Activated CD8-positive, alpha-beta T cell treated with anti-CD3 and anti-CD28 coated beads for 36 hours (primary cell): ENCODE measurements around the gene CDNF. TPM values are rescaled to one million over a fixed set of nuclear protein-coding genes. Genes with fewer than 3 reads are reported as not detected.
"Not testable (repeated sequence)": the region's sequence is repeated elsewhere in the genome, so short reads cannot be mapped to it uniquely, and the experiment has no call there.

Experiments used
- ATAC-seq: fragments of 200-7000 bp; cut with Tn5 transposase; one replicate; pipeline ENCODE4 v1.10.0; 2021; ENCODE audit warnings: mild to moderate bottlenecking, moderate library complexity
- CTCF ChIA-PET: fragments of 350-600 bp; sonication (Branson Sonifier 250); formaldehyde crosslinking; loops from one replicate; lab custom pipeline; 2021; ENCODE audit warnings: antibody characterized with exemption; lab: Charles Lee
- POLR2A ChIA-PET: fragments of 350-600 bp; sonication (Branson Sonifier 250); formaldehyde crosslinking; loops from one replicate; lab custom pipeline; 2021; ENCODE audit warnings: antibody characterized with exemption; lab: Charles Lee
- DNase-seq: peaks from one replicate; pipeline ENCODE4 v3.0.0-alpha.2; 2020
- H3K27ac Mint-ChIP-seq: one replicate; pipeline ENCODE4 v1.8.0; 2021; ENCODE audit warnings: mild to moderate bottlenecking, mixed read lengths
- H3K27me3 Mint-ChIP-seq: one replicate; pipeline ENCODE4 v1.8.0; 2021; ENCODE audit warnings: mixed read lengths
- H3K36me3 Mint-ChIP-seq: one replicate; pipeline ENCODE4 v1.8.0; 2021; ENCODE audit warnings: low read depth, mixed read lengths
- H3K4me1 Mint-ChIP-seq: one replicate; pipeline ENCODE4 v1.8.0; 2021; ENCODE audit warnings: low read depth, mixed read lengths
- H3K4me3 Mint-ChIP-seq: one replicate; pipeline ENCODE4 v1.8.0; 2021; ENCODE audit warnings: mild to moderate bottlenecking, moderate library complexity, mixed read lengths
- H3K9me3 Mint-ChIP-seq: one replicate; pipeline ENCODE4 v1.8.0; 2021; ENCODE audit warnings: mixed read lengths
- intact Hi-C: fragments of 100-400 bp; cut with micrococcal nuclease; formaldehyde crosslinking; loops from one replicate; pipeline ENCODE4 v1.10.0; 2022
- total RNA-seq, 2 experiments: library from RNA; stranded (reverse); gene quantifications; one replicate each; pipeline ENCODE4 v1.2.3, GENCODE V29; 2021
- TF ChIP-seq, protein P1 (sequence below): fragments of 200-600 bp; IDR thresholded peaks from one replicate; pipeline ENCODE4 v1.8.0; 2022; ENCODE audit warnings: antibody characterized with exemption, mild to moderate bottlenecking

The CDNF gene
- total RNA-seq, 2 experiments from 2014 or later = 1.5 to 1.8 TPM

GRCh38 chr10:14873090-14873760 is 35.4 kb upstream of the CDNF start:
- Mint-ChIP-seq H3K36me3 (peaks cover 18% of the 10 kb centered on the region), H3K4me1 (peaks cover 24% of the 10 kb centered on the region), H3K27me3 (no peaks in the 10 kb centered on the region), H3K4me3 (no peak overlapping the region), H3K9me3 (no peaks in the 10 kb centered on the region), H3K27ac (no peak overlapping the region)
- ChIA-PET CTCF (interaction anchor here (0.8 to 1.2 kb wide), 4 partner anchors 10 to 99 kb away, joined by 3 read pairs; no protein-coding TSS in a partner anchor), POLR2A (interaction anchor here (1.8 kb wide), 1 partner anchor 26 kb away, joined by 3 read pairs; no protein-coding TSS in a partner anchor)
- intact Hi-C loops = no loop called here
- DNase-seq (no peak), ATAC-seq (no peak)
- TF ChIP-seq, protein P1, sequence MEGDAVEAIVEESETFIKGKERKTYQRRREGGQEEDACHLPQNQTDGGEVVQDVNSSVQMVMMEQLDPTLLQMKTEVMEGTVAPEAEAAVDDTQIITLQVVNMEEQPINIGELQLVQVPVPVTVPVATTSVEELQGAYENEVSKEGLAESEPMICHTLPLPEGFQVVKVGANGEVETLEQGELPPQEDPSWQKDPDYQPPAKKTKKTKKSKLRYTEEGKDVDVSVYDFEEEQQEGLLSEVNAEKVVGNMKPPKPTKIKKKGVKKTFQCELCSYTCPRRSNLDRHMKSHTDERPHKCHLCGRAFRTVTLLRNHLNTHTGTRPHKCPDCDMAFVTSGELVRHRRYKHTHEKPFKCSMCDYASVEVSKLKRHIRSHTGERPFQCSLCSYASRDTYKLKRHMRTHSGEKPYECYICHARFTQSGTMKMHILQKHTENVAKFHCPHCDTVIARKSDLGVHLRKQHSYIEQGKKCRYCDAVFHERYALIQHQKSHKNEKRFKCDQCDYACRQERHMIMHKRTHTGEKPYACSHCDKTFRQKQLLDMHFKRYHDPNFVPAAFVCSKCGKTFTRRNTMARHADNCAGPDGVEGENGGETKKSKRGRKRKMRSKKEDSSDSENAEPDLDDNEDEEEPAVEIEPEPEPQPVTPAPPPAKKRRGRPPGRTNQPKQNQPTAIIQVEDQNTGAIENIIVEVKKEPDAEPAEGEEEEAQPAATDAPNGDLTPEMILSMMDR = no peak

DNA sequence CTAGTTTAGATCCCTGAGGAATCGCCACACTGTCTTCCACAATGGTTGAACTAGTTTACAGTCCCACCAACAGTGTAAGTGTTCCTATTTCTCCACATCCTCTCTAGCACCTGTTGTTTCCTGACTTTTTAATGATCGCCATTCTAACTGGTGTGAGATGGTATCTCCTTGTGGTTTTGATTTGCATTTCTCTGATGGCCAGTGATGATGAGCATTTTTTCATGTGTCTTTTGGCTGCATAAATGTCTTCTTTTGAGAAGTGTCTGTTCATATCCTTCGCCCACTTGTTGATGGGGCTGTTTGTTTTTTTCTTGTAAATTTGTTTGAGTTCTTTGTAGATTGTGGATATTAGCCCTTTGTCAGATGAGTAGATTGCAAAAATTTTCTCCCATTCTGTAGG is 27.0 kb upstream of the CDNF start:
- POLR2A ChIA-PET, H3K4me1 Mint-ChIP-seq, intact Hi-C loops, H3K9me3 Mint-ChIP-seq, H3K27me3 Mint-ChIP-seq, DNase-seq, CTCF ChIA-PET, H3K27ac Mint-ChIP-seq, ATAC-seq, H3K4me3 Mint-ChIP-seq: not testable (repeated sequence)
- peaks cover 41% of the 10 kb centered on the region for H3K36me3 Mint-ChIP-seq

DNA sequence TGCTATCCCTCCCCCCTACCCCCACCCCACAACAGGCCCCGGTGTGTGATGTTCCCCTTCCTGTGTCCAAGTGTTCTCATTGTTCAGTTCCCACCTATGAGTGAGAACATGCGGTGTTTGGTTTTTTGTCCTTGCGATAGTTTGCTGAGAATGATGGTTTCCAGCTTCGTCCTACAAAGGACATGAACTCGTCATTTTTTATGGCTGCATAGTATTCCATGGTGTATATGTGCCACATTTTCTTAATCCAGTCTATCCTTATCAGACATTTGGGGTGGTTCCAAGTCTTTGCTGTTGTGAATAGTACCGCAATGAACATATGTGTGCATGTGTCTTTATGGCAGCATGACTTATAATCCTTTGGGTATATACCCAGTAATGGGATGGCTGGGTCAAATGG is 26.6 kb upstream of the CDNF start:
- CTCF ChIA-PET, intact Hi-C loops, H3K27me3 Mint-ChIP-seq, H3K4me3 Mint-ChIP-seq, H3K4me1 Mint-ChIP-seq, H3K9me3 Mint-ChIP-seq, POLR2A ChIA-PET, DNase-seq, H3K27ac Mint-ChIP-seq, ATAC-seq: not testable (repeated sequence)
- peaks cover 38% of the 10 kb centered on the region for H3K36me3 Mint-ChIP-seq

GRCh38 chr10:14860791-14861190 is 23.0 kb upstream of the CDNF start:
- no peaks in the 10 kb centered on the region for H3K4me1 Mint-ChIP-seq
- DNase-seq (no peak), ATAC-seq (no peak)
- no peaks in the 10 kb centered on the region for H3K27me3 Mint-ChIP-seq
- TF ChIP-seq, protein P1 = no peak
- intact Hi-C loops = no loop called here
- POLR2A ChIA-PET = interaction anchor here (1.0 to 3.0 kb wide), 2 partner anchors 8 to 18 kb away, joined by 3 to 14 read pairs; no protein-coding TSS in a partner anchor
- CTCF ChIA-PET = no interaction called here
- no peak overlapping the region for H3K27ac Mint-ChIP-seq
- H3K4me3 Mint-ChIP-seq = no peak overlapping the region
- H3K9me3 Mint-ChIP-seq = no peaks in the 10 kb centered on the region
- peaks cover 34% of the 10 kb centered on the region for H3K36me3 Mint-ChIP-seq

DNA sequence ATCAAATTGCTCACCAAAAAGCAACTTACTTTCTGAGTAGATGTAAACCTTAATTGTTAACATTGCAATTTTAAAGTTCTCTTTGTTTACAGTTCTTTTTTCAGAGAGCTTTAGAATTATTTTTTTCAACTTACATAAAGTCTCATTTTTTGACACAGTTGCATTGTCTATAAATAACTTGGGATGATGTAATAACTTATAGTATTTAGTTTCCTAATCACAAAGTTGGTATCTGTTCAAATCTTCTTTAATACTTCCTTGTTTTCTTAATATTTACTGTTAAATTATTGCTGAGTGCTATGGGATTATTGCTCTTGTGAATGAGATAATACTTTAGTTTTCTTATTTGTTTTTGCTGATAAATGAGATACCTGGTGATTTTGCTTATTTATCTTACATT is 21.9 kb upstream of the CDNF start:
- TF ChIP-seq, protein P1 = no peak
- Mint-ChIP-seq H3K4me1 (no peaks in the 10 kb centered on the region), H3K36me3 (peaks cover 37% of the 10 kb centered on the region), H3K4me3 (no peak overlapping the region), H3K27ac (no peak overlapping the region), H3K9me3 (no peaks in the 10 kb centered on the region), H3K27me3 (no peaks in the 10 kb centered on the region)
- ChIA-PET CTCF (interaction anchor here (1.1 to 1.2 kb wide), 2 partner anchors 12 to 18 kb away, joined by 3 to 4 read pairs; no protein-coding TSS in a partner anchor), POLR2A (interaction anchor here (3.0 kb wide), 1 partner anchor 17 kb away, joined by 14 read pairs; no protein-coding TSS in a partner anchor)
- ATAC-seq = no peak
- intact Hi-C loops = no loop called here
- DNase-seq = no peak

DNA sequence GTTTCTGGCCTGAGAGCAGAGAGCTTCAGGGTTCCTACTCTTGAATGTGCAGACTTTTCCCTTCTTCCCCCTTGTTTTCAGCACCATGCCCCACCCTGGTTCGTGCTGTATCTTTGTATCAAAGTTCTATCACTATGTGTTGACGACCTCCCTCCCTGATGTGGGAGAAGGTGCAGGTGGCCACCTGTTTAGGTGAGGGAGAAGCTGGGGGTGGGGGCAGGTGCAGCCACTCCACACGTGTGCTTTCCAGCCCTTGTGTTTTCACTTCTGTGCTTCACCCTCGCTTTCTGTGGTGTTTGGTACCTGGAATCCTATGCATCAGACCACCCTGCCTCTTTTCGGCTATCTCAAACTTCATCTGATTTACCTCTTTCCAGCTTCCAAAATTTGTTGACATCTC is 21.2 kb upstream of the CDNF start:
- H3K27ac Mint-ChIP-seq = no peak overlapping the region
- H3K9me3 Mint-ChIP-seq = no peaks in the 10 kb centered on the region
- H3K36me3 Mint-ChIP-seq = peaks cover 35% of the 10 kb centered on the region
- no peaks in the 10 kb centered on the region for H3K4me1 Mint-ChIP-seq
- ATAC-seq = no peak
- ChIA-PET POLR2A (interaction anchor here (3.0 kb wide), 1 partner anchor 16 kb away, joined by 14 read pairs; no protein-coding TSS in a partner anchor), CTCF (interaction anchor here (1.1 to 1.2 kb wide), 2 partner anchors 12 to 19 kb away, joined by 3 to 4 read pairs; no protein-coding TSS in a partner anchor)
- H3K27me3 Mint-ChIP-seq = no peaks in the 10 kb centered on the region
- no peak overlapping the region for H3K4me3 Mint-ChIP-seq
- TF ChIP-seq, protein P1 = no peak
- intact Hi-C loops = no loop called here
- no peak for DNase-seq
